Upper lobe of left lung (tissue), 4 donors: ENCODE data around the gene XYLT1.

Experiments
- POLR2A ChIP-seq, 4 donors: fragments of 450-650 bp; IDR thresholded peaks; one replicate each; pipeline ENCODE4 v1.5.1; 2016 to 2017; ENCODE audit warnings: antibody characterized with exemption in 4 of 4, mild to moderate bottlenecking in 2 of 4
- POLR2AphosphoS5 ChIP-seq, 2 donors: sonication (generic); formaldehyde crosslinking; IDR thresholded peaks; one replicate each; pipeline ENCODE4 v1.5.1; 2017; ENCODE audit warnings: antibody characterized with exemption in 2 of 2
- TF ChIP-seq, protein P1 (sequence below), 6 experiments: fragments of 450-650 bp in 4 of 6; fragments of 200-600 bp in 2 of 6; sonication (generic) in 2 of 6; IDR thresholded peaks; one replicate each; pipeline ENCODE4 v1.5.1; 2016 to 2019; ENCODE audit warnings: antibody characterized with exemption in 6 of 6

DNA sequence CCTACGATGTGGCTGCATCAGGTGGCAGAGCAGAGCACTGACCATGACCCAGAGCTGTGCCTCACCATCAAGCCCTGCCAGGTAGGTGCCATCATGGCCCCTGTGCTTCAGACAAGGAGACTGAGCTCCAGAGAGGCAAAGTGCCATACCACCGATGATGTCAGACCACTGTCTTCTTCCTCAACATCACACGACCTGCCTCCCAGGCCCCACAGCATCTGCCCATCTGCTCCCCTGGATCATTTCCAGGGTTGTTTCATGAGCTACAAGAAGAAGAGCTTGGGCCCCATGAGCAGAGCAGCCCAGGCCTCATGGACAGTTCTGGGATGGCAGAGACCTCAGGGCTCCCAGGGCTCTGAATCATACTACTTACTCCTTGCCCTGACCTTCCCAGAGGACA, 9.9 kb downstream of the XYLT1 start:
- TF ChIP-seq, protein P1, sequence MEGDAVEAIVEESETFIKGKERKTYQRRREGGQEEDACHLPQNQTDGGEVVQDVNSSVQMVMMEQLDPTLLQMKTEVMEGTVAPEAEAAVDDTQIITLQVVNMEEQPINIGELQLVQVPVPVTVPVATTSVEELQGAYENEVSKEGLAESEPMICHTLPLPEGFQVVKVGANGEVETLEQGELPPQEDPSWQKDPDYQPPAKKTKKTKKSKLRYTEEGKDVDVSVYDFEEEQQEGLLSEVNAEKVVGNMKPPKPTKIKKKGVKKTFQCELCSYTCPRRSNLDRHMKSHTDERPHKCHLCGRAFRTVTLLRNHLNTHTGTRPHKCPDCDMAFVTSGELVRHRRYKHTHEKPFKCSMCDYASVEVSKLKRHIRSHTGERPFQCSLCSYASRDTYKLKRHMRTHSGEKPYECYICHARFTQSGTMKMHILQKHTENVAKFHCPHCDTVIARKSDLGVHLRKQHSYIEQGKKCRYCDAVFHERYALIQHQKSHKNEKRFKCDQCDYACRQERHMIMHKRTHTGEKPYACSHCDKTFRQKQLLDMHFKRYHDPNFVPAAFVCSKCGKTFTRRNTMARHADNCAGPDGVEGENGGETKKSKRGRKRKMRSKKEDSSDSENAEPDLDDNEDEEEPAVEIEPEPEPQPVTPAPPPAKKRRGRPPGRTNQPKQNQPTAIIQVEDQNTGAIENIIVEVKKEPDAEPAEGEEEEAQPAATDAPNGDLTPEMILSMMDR (IDR thresholded peaks at IDR 0.05), result no peak
- TF ChIP-seq POLR2A (IDR thresholded peaks at IDR 0.05) (no peak), POLR2AphosphoS5 (IDR thresholded peaks at IDR 0.05) (no peak)
